Spinal cord (tissue), 10 donors: ENCODE measurements around the gene TMEM109. TPM values are rescaled to one million over a fixed set of nuclear protein-coding genes. Genes with fewer than 3 reads are reported as not detected.
"Not testable (repeated sequence)": the region's sequence is repeated elsewhere in the genome, so short reads cannot be mapped to it uniquely, and the experiment has no call there.

Source experiments
- DNase-seq, 6 donors: peaks; one replicate each; pipeline versions ENCODE4 v3.0.0 to v3.0.0-alpha.2; 2013 to 2015; ENCODE audit warnings: low spot score in 6 of 6, low read depth in 4 of 6
- H3K27ac ChIP-seq: one replicate; pipeline ENCODE4 v1.5.1; 2013; ENCODE audit warnings: low read depth, low read length, control low read depth
- H3K27me3 ChIP-seq: one replicate; pipeline ENCODE4 v1.6.1; 2013; ENCODE audit warnings: low read length; ENCODE audit not compliant: control insufficient read depth, insufficient read depth
- H3K36me3 ChIP-seq: one replicate; pipeline ENCODE4 v1.6.1; 2013; ENCODE audit warnings: low read length; ENCODE audit not compliant: control insufficient read depth, insufficient read depth
- H3K4me1 ChIP-seq: one replicate; pipeline ENCODE4 v1.6.1; 2013; ENCODE audit warnings: low read length; ENCODE audit not compliant: control insufficient read depth, insufficient read depth
- H3K4me3 ChIP-seq: one replicate; pipeline ENCODE4 v1.5.1; 2013; ENCODE audit warnings: low read depth, low read length, control low read depth
- H3K9me3 ChIP-seq: one replicate; pipeline ENCODE4 v1.6.1; 2013; ENCODE audit warnings: low read length; ENCODE audit not compliant: control insufficient read depth, insufficient read depth
- WGBS: methylation state at CpG from one replicate; pipeline ENCODE4 v1.1.5; 2013; ENCODE audit warnings: missing lambda C conversion rate; ENCODE audit not compliant: insufficient coverage; 5-methylcytosine and 5-hydroxymethylcytosine counted together
- polyA plus RNA-seq, 2 donors: library from polyadenylated mRNA; unstranded; fragments of 120-200 nt; gene quantifications; one replicate each; pipeline ENCODE4 v1.2.1, GENCODE V29; 2013; ENCODE audit not compliant: insufficient read length in 2 of 2
- total RNA-seq, 2 donors: library from RNA; depleted of rRNA in 1 of 2; stranded (reverse); fragments of 120-200 nt in 1 of 2; fragments of >200 nt in 1 of 2; gene quantifications; one replicate each; pipeline versions ENCODE4 v1.2.3 to v1.2.4, GENCODE V29; 2013 to 2014
- donor health status: healthy.

The TMEM109 gene
- total and polyA plus RNA-seq, 4 donors, result 33.5 to 44.7 (median 37.3) TPM

DNA sequence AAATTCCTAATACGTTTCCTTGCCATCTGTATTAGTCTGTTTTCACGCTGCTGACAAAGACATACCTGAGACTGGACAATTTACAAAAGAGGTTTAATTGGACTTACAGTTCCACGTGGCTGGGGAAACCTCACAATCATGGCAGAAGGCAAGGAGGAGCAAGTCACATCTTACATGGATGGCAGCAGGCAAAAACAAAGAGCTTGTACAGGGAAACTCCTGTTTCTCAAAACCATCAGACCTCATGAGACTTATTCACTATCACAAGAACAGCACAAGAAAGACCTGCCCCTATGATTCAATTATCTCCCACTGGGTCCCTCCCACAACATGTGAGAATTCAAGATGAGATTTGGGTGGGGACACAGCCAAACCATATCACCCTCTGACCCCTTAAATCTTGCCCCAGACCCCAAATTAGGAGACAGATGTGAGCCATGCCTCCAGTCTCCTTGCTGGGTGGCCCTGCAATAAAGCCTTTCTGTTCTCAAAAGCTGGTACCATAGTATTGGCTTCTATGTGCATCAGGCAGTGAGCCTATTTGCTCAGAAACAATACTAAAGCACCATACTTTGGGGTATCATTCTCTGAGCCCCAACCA, 4.2 kb upstream of the TMEM109 start:
- 47% methylated on average over 3 of the region's 3 CpGs for WGBS
- H3K4me1 ChIP-seq, result peaks cover 21% of the 10 kb centered on the region
- not testable (repeated sequence) for H3K9me3 ChIP-seq, H3K27me3 ChIP-seq, DNase-seq, H3K36me3 ChIP-seq, H3K4me3 ChIP-seq
- peak overlapping the region; percentile 33 for H3K27ac ChIP-seq

DNA sequence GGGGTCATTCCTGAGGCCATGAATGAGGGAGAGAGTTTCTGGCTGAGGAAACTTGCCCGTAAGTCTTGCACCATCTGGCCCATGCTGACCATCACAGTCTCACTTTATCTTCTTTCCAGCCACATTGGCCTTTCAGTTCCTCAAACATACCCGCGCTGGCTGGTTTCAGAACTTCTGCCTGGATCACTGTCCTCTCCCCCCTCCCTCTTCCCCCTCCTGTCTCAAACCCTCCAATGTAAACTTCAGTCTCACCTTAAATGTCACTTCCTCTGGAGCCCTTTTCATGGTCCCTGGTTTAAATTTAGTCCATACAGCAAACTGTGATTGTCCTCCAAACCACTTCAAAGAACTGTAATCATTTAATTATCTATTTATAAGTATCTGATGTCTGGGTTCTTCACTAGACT, 3.7 kb upstream of the TMEM109 start:
- Histone ChIP-seq H3K27me3 (peaks cover 3% of the 10 kb centered on the region), H3K4me3 (no peak overlapping the region), H3K9me3 (no peaks in the 10 kb centered on the region), H3K27ac (peak overlapping the region; percentile 33), H3K4me1 (peaks cover 23% of the 10 kb centered on the region), H3K36me3 (no peaks in the 10 kb centered on the region)
- DNase-seq, result no peak
- 71% methylated on average over 3 of the region's 3 CpGs for WGBS

DNA sequence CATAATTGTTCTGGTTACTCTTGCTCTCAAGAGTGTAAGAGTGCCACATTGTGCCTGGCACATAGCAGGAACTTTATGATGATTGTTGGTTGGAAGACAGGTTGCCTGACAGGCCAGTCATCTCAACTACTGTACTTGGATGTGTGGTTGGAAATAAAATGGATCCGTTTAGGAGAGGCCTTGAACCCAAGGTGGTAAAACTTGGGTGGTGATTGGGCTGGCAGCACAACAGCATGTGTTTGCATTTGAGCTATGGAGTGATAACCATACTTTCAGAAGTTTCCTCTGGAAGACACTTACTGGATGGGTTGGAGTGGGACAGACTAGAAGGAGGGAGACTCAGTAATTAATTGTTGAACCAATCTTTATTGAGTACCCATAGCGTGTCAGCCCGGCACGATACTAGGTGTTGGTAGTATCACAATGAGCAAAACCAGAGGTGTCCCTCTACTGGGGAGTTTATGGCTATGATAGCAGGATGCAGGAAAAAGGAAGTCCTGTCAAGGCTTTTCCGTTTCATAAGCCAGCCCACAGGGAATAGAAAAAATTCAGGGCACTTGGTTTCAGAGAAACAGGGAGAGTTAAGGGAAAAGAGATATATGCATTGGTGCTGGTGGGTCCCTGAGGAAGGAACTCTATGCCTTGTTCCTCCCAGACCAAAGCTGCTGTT, 3.1 kb upstream of the TMEM109 start:
- H3K36me3 ChIP-seq, result no peaks in the 10 kb centered on the region
- H3K9me3 ChIP-seq, result no peaks in the 10 kb centered on the region
- H3K4me1 ChIP-seq, result peaks cover 23% of the 10 kb centered on the region
- peaks cover 3% of the 10 kb centered on the region for H3K27me3 ChIP-seq
- no peak for DNase-seq
- H3K27ac ChIP-seq, result no peak overlapping the region
- 77% methylated on average over 5 of the region's 5 CpGs for WGBS
- H3K4me3 ChIP-seq, result no peak overlapping the region

- H3K4me3 ChIP-seq, result peak overlapping the region; percentile 69
- no peaks in the 10 kb centered on the region for H3K36me3 ChIP-seq
- DNase-seq, result peak in 1 of 6 donors; percentile 49
- peaks cover 29% of the 10 kb centered on the region for H3K4me1 ChIP-seq
- H3K27me3 ChIP-seq, result peaks cover 3% of the 10 kb centered on the region
- whole genome bisulfite sequencing, result 44% methylated on average over 9 of the region's 12 CpGs
- H3K27ac ChIP-seq, result peak overlapping the region; percentile 95
- no peaks in the 10 kb centered on the region for H3K9me3 ChIP-seq
These were observed 1.6 kb upstream of the TMEM109 start for GRCh38 chr11:60912223-60912850.

DNA sequence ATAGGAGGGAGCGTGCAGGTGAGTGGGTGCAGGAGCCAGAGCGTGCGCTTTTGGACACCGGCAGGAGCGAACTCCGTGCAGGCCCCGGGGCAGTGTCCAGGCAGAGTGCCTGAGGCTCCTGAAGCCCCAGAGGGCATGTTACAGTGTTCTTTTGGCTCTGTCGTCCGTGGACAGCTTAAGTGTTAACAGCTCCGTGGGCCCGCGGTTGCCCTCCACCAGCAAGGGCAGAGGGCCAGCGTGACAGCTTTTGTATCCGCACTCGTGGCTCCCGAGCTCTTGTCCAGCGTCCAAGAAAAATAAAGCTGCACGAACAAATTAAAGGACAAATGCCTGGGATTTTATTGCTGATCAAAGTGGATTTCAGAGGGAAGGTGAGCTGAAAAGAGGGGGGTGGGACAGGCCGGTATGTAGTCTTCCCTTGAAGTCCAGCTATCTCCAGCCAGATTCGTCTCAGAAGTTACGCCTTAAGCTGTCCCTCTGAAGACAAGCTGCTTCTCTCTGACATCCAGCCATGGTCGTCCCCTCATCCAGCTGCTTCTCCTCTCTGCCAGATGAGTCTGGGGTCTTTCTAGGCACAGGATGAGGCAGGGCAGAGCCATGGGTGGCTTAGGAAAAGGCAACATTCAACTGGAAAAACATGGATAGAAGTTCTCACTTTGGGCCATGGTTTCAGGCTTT, 968 bp upstream of the TMEM109 start:
- peak in 1 of 6 donors; percentile 6 for DNase-seq
- peaks cover 29% of the 10 kb centered on the region for H3K4me1 ChIP-seq
- H3K27ac ChIP-seq, result peak overlapping the region; percentile 95
- peak overlapping the region; percentile 69 for H3K4me3 ChIP-seq
- no peaks in the 10 kb centered on the region for H3K9me3 ChIP-seq
- peaks cover 3% of the 10 kb centered on the region for H3K27me3 ChIP-seq
- WGBS, result 57% methylated on average over 22 of the region's 22 CpGs
- no peaks in the 10 kb centered on the region for H3K36me3 ChIP-seq

- H3K27ac ChIP-seq, result peak overlapping the region; percentile 95
- H3K9me3 ChIP-seq, result no peaks in the 10 kb centered on the region
- H3K4me3 ChIP-seq, result peak overlapping the region; percentile 69
- peaks cover 29% of the 10 kb centered on the region for H3K4me1 ChIP-seq
- peak in 1 of 6 donors; percentile 43 for DNase-seq
- H3K27me3 ChIP-seq, result peaks cover 3% of the 10 kb centered on the region
- WGBS, result under 1% methylated on average over 21 of the region's 31 CpGs
- H3K36me3 ChIP-seq, result peaks cover 4% of the 10 kb centered on the region
These were observed 782 bp downstream of the TMEM109 start for GRCh38 chr11:60914633-60915247.

- DNase-seq, result peak in 2 of 6 donors; percentile 50 to 62
- Histone ChIP-seq H3K36me3 (peaks cover 9% of the 10 kb centered on the region), H3K27me3 (no peaks in the 10 kb centered on the region), H3K4me3 (peak overlapping the region; percentile 69), H3K4me1 (peaks cover 29% of the 10 kb centered on the region), H3K27ac (peak overlapping the region; percentile 95), H3K9me3 (no peaks in the 10 kb centered on the region)
- WGBS, result 3% methylated on average over 15 of the region's 17 CpGs
These were observed 1.4 kb downstream of the TMEM109 start for GRCh38 chr11:60915248-60915914.

DNA sequence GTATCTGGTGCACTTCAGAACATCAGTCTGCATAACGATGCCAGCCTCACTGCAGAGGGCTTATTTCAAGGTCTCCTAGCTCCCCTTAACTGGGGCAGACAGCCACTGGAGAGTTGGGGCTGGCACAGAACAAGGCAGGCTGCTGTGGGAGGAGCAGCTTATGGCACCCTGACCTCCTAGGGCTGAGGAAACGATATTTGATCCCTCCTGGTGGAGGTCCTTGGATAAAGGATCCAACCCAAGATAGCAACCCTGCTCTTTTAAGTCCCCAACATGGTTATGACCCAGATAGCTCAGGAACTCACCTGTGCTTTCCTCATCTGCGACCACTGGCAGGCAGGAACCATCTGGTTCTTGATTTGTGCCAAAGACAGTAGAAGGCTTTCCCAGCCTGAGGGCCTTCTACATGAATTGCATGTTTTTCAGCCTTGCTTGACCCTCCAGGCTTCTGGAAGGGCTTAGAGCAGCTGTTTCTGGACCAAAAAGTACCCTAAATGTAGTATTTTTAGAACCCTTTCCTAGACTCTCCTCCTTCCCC, 2.8 kb downstream of the TMEM109 start:
- Histone ChIP-seq H3K4me1 (peaks cover 35% of the 10 kb centered on the region), H3K36me3 (peaks cover 23% of the 10 kb centered on the region), H3K27me3 (no peaks in the 10 kb centered on the region), H3K9me3 (no peaks in the 10 kb centered on the region), H3K27ac (no peak overlapping the region), H3K4me3 (no peak overlapping the region)
- DNase-seq, result no peak
- WGBS, result 62% methylated on average over 3 of the region's 3 CpGs

DNA sequence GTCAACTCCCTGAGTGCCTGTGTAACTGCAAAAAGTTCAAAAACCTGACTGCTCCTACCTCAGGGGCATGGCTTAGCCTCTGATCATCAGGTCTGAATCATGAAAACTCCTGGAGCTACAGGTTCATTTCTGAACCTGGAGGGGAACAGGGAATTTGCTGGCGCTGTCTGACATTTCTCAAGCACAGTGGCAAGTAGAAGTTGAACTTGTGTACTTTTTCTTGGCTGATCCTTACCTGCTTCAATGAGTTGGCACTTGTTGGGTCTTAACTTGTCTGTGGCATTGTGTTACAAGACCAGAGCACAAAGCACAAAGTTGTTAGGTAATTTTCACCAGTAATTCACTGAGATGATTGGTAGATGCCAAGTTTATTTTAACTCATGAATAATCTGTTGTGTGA, 3.3 kb downstream of the TMEM109 start:
- no peak overlapping the region for H3K4me3 ChIP-seq
- H3K9me3 ChIP-seq, result no peaks in the 10 kb centered on the region
- H3K4me1 ChIP-seq, result peaks cover 36% of the 10 kb centered on the region
- H3K27me3 ChIP-seq, result no peaks in the 10 kb centered on the region
- no peak overlapping the region for H3K27ac ChIP-seq
- peaks cover 28% of the 10 kb centered on the region for H3K36me3 ChIP-seq
- no peak for DNase-seq
- 90% methylated on average over 1 of the region's 1 CpG for WGBS
